ENCODE results near the gene NDUFA12.

The NDUFA12 gene

DNA sequence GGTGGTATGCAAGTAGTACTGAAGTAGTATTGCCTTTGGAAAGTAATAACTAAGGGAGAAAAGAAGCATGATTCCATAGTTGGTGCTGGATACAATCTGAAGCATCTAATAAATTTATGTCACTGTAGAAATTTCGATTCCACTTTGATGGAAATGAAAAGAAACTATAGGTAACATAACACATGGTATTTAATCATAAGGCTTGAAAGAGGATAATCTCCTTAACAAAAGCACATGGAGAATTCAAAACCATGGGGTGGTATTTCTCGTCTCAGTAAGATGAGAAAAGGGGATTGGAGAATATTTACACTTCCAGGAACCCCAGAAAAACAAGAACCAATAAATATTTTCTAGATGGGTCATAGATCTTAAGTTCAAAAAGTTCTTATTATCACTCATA is 72.7 kb downstream of the NDUFA12 start:
- DNase-seq: no peak

DNA sequence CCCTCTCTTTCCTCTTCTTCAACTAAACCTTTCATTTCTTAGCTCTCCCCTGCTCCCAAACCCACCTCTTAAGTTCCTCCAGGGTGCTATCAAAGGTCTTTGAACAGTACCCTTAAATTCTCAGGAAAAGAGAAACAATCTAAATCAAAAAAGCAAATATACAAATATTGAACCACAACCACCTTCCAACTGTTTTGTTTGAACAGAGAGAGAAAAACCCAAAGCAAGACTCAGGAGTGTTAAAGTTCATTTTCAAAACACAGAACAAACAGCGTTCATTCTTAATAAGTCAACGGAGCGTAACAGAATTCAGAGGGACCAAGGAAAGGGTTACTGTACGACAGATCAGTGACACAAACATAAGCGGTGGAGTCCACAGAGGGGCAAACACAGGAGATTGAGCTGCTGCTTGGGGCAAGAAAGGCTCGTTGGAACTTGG is 73.3 kb downstream of the NDUFA12 start:
- no peak for DNase-seq

GRCh38 chr12:94929780-94930179 is 73.7 kb downstream of the NDUFA12 start:
- DNase-seq: no peak

DNA sequence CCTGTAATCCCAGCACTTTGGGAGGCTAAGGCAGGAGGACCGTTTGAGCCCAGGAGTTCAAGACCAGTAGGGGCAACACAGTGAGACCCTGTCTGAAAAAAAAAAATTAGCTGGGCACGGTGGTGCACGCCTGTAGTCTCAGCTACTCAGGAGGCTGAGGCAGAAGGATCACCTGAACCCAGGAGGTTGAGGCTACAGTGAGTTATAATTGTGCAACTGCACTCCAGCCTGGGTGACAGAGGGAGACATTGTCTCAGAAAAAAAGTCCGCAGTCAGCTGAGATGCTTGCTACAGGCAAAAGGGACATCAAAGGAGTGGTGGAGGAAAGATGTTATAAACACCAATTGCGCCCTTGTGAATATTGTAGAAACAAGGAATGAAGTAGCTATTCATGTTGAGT is 77.8 kb downstream of the NDUFA12 start:
- no peak for DNase-seq

DNA sequence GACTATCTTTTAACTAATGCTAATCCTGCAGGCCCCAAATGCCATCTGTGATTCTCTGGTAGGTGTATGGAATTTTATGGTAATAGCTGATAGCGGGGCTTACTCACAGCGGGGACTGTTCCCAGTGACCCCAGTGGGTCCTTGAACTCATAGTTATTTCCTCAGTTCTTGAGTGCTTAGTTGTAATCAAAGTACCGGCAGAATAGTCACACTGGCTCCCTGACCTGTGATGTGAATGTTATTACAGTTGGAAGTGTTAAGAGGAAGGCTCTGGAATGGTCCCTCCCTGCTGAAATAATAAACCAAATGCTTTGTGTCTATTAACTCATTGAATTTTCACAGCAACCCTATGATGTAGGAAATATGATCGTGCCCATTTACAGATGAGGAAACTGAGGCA is 78.3 kb downstream of the NDUFA12 start:
- no peak for DNase-seq

GRCh38 chr12:94922561-94922960 is 80.9 kb downstream of the NDUFA12 start:
- DNase-seq: no peak
